OCI-LY7 (cell line): ENCODE data around the gene HSPA5.

Experiments
- CTCF ChIP-seq: fragments of 200-600 bp; sonication (generic); conservative IDR thresholded peaks from 2 replicates; pipeline ENCODE4 v1.5.1; 2014; ENCODE audit warnings: mild to moderate bottlenecking, antibody characterized with exemption, low read length, moderate library complexity, mixed read lengths
- EZH2phosphoT487 ChIP-seq: fragments of 200-600 bp; sonication (generic); IDR thresholded peaks from 2 replicates; pipeline ENCODE4 v1.6.1; 2018; ENCODE audit warnings: low read depth, borderline replicate concordance, mild to moderate bottlenecking, mixed run types, antibody characterized with exemption, low read length, moderate library complexity, mixed read lengths

- no peak for TF ChIP-seq CTCF
- no peak for TF ChIP-seq EZH2phosphoT487
These were observed 2.2 kb downstream of the HSPA5 start for GRCh38 chr9:125238915-125239446.
